Epithelial cell of esophagus (primary cell): ENCODE results near the gene NFIA.
A peak's percentile ranks its signal among the peaks of the same experiment; 100 is the strongest.

Experiments
- DNase-seq: peaks from one replicate; pipeline ENCODE4 v3.0.0; 2010; ENCODE audit warnings: low read depth
- H3K4me3 ChIP-seq: 2 replicates; pipeline ENCODE4 v1.5.1; 2011; ENCODE audit warnings: mild to moderate bottlenecking, low read length, control low read depth
- TF ChIP-seq, protein P1 (sequence below): IDR thresholded peaks from 2 replicates; pipeline ENCODE4 v1.5.1; 2011; ENCODE audit warnings: low read depth, mild to moderate bottlenecking, low read length, control low read depth, inconsistent platforms; ENCODE audit not compliant: insufficient read depth; ENCODE audit errors: missing control alignments

Gene NFIA

DNA sequence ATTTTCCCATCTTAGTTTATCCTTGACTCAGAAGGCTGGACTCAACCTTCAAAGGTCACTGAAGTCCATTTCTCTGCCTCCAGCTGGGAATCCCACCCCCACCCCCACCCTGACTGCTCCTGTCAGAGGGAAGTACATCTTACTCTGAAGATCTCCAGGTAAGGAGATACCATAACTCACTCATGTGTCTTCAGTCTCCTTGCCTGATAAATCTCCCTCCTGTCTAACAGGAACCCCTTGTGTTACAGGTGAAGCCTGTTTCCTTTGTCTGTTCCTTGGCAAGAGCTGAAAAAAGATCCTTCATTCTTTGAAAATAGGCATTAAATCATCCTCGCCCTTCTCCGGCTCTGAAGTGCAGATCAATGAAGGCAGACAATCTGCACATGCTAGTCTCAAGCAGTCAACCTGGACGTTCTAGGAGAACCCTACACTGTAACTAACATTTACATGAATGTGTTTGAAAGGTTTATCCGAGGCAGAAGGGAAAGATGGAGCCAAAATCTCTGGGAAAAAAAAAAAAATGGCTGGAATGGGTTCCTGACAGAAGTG lies 392.0 kb downstream of the NFIA start:
- TF ChIP-seq, protein P1, sequence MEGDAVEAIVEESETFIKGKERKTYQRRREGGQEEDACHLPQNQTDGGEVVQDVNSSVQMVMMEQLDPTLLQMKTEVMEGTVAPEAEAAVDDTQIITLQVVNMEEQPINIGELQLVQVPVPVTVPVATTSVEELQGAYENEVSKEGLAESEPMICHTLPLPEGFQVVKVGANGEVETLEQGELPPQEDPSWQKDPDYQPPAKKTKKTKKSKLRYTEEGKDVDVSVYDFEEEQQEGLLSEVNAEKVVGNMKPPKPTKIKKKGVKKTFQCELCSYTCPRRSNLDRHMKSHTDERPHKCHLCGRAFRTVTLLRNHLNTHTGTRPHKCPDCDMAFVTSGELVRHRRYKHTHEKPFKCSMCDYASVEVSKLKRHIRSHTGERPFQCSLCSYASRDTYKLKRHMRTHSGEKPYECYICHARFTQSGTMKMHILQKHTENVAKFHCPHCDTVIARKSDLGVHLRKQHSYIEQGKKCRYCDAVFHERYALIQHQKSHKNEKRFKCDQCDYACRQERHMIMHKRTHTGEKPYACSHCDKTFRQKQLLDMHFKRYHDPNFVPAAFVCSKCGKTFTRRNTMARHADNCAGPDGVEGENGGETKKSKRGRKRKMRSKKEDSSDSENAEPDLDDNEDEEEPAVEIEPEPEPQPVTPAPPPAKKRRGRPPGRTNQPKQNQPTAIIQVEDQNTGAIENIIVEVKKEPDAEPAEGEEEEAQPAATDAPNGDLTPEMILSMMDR, result no peak
- DNase-seq, result no peak
- H3K4me3 ChIP-seq, result no peak overlapping the region

DNA sequence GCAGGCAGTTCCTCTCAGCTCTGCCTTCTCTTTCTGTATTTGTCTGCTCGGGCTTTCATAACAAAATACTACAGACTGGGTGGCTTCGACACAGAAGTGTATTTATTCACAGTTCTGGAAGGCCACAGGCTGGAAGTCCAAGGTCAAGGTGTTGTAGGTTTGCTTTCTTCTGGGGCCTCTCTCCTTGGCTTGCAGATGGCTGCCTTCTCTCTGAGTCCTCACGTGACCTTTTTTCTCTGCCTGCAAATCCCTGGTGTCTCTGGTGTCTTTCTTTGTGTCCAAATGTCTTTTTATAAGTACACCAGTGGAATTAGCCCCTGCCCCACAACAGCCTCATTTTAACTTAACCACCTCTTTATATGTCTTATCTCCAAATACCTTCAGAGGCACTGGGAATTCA lies 392.6 kb downstream of the NFIA start:
- TF ChIP-seq, protein P1, result no peak
- DNase-seq, result no peak
- H3K4me3 ChIP-seq, result no peak overlapping the region

DNA sequence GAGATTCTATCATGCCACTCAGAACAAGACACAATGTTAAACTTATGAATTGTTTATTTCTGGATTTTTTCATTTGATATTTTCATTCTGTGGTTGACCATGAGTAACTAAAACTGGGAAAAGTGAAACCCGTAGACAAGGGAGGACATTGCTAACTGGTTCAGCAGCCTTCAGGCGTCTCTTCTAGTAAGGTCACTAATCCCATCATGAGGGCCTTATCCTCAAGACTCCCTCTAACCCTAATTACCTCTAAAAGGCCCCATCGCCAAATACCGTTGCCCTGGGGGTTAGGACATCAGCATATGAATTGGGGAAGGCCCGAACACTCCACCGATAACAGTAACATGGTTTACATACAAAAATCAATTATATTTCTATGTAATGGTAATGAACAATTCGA lies 394.9 kb downstream of the NFIA start:
- TF ChIP-seq, protein P1, result no peak
- H3K4me3 ChIP-seq, result no peak overlapping the region
- DNase-seq, result no peak

DNA sequence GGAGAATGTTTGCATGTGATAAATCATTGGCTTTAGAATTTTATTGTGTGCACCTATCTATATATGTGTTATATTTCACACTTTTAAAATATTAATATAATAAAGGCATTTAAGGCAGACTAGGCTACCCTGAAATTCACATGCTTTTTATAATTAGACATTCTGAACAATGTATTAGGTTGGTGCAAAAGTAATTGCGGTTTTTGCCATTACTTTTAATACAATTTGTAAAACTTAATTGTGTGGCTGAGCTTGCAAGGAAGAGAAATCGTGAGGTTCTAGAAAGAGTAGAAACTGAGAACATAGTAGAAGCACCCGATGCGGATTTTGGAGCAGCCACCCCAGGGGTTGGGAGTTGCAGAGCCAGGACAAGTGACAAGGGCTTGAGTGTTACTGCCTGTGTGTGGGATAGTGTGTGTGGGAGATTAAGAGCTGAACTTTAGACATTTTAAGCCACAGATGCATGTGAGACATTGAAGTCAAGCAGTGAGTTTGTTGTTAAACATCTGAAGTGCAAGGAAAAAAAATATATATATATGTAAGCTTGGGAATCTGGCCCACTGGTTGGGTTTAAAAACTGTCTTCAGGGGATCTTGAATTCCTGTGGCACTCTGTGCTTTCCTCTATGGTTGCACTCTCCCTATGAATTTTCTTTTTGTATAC lies 398.0 kb downstream of the NFIA start:
- no peak overlapping the region for H3K4me3 ChIP-seq
- DNase-seq, result no peak
- TF ChIP-seq, protein P1, result no peak

DNA sequence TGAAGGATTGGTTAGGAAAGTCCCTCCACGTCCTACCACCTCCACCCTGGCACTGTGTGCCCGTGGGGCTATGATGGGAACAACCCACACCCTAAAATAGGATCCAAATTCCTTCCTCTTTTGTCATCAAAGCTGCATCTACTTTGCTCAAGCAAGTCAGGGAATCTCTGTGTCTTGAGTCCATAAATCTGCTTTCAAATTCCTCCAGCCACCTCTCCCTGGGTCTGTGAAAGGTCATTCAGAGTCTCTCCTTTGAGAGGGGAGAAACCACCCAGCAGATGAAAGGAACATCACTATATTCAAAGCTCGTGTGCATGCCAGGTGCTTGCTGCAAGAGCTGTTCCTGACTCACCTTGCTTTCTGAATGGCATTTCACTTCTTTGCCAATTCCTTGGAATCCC lies 399.0 kb downstream of the NFIA start:
- no peak overlapping the region for H3K4me3 ChIP-seq
- DNase-seq, result peak; percentile 80
- TF ChIP-seq, protein P1, result no peak

DNA sequence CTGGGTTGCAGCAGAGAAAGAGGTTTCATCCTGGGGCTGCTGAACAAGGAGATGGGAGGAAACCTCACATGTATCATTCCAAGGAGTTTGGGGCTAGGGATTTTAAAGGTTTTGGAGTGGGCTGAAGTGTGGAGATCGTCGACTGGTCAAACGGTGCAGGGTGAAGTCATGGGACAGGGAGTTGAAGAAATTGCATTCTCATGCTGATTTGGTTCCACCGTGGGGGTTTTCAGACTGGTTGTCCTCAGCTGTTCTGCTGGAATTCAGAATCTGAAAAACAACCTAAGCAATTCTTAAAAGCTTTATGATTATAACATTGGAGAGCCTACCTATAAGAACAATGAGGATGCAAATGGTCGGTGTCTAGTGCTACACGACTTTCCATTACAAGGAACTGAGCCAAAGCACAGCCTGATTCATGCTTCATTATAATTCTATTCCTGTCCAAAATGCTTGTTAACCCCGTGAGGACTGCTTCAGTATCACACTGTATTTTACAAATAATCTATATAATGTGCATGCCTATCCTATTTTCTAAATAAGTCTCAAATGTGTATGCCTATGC lies 399.9 kb downstream of the NFIA start:
- no peak overlapping the region for H3K4me3 ChIP-seq
- TF ChIP-seq, protein P1, result no peak
- DNase-seq, result no peak
